Measurements from ENCODE around the gene AVPR2.

AVPR2 gene

GRCh38 chrX:153913701-153914100, 9.2 kb downstream of the AVPR2 start:
- DNase-seq (ENCODE audit: low read depth), result no peak

GRCh38 chrX:153917869-153918268, 13.4 kb downstream of the AVPR2 start:
- DNase-seq (ENCODE audit: low read depth), result no peak

- DNase-seq (ENCODE audit: low read depth), result no peak
Measured at GRCh38 chrX:153919281-153919680, 14.8 kb downstream of the AVPR2 start.

GRCh38 chrX:153920546-153920945, 16.1 kb downstream of the AVPR2 start:
- no peak for DNase-seq (ENCODE audit: low read depth)

- no peak for DNase-seq (ENCODE audit: low read depth)
Measured at GRCh38 chrX:153921070-153921469, 16.6 kb downstream of the AVPR2 start.

GRCh38 chrX:153921511-153922446, 17.3 kb downstream of the AVPR2 start:
- DNase-seq (ENCODE audit: low read depth), result no peak

- DNase-seq (ENCODE audit: low read depth), result peak; percentile 57
Measured at GRCh38 chrX:153922932-153923857, 18.7 kb downstream of the AVPR2 start.

GRCh38 chrX:153924149-153924861, 19.8 kb downstream of the AVPR2 start:
- DNase-seq (ENCODE audit: low read depth), result peak; percentile 32

GRCh38 chrX:153925387-153925738, 20.9 kb downstream of the AVPR2 start:
- DNase-seq (ENCODE audit: low read depth), result no peak

- no peak for DNase-seq (ENCODE audit: low read depth)
Measured at GRCh38 chrX:153925739-153926551, 21.5 kb downstream of the AVPR2 start, which contains the start of gene ARHGAP4. ARHGAP4 (minus strand) TSS chrX:153926264; CDS start chrX:153926202, 62 bp downstream.

GRCh38 chrX:153926552-153926857, 22.0 kb downstream of the AVPR2 start:
- DNase-seq (ENCODE audit: low read depth), result no peak

- peak; percentile 35 for DNase-seq (ENCODE audit: low read depth)
Measured at GRCh38 chrX:153926858-153927671, 22.6 kb downstream of the AVPR2 start.

GRCh38 chrX:153927672-153927921, 23.1 kb downstream of the AVPR2 start:
- no peak for DNase-seq (ENCODE audit: low read depth)

- DNase-seq (ENCODE audit: low read depth), result peak; percentile 99
Measured at GRCh38 chrX:153927922-153928760, 23.7 kb downstream of the AVPR2 start.

GRCh38 chrX:153928846-153929245, 24.4 kb downstream of the AVPR2 start:
- DNase-seq (ENCODE audit: low read depth), result no peak

GRCh38 chrX:153929576-153929975, 25.1 kb downstream of the AVPR2 start:
- DNase-seq (ENCODE audit: low read depth), result no peak

GRCh38 chrX:153930011-153930910, 25.8 kb downstream of the AVPR2 start:
- DNase-seq (ENCODE audit: low read depth), result no peak

- DNase-seq (ENCODE audit: low read depth), result no peak
Measured at GRCh38 chrX:153931151-153931550, 26.7 kb downstream of the AVPR2 start.

GRCh38 chrX:153931748-153932147, 27.3 kb downstream of the AVPR2 start:
- DNase-seq (ENCODE audit: low read depth), result no peak

Measured in iris pigment epithelial cell (primary cell).